Measurements from ENCODE around the gene MARK3. TPM values are rescaled to one million over a fixed set of nuclear protein-coding genes. Genes with fewer than 3 reads are reported as not detected.
A peak's percentile ranks its signal among the peaks of the same experiment; 100 is the strongest.

Gene MARK3
- total RNA-seq, 1 experiment from 2014 or later = 81.9 TPM

DNA sequence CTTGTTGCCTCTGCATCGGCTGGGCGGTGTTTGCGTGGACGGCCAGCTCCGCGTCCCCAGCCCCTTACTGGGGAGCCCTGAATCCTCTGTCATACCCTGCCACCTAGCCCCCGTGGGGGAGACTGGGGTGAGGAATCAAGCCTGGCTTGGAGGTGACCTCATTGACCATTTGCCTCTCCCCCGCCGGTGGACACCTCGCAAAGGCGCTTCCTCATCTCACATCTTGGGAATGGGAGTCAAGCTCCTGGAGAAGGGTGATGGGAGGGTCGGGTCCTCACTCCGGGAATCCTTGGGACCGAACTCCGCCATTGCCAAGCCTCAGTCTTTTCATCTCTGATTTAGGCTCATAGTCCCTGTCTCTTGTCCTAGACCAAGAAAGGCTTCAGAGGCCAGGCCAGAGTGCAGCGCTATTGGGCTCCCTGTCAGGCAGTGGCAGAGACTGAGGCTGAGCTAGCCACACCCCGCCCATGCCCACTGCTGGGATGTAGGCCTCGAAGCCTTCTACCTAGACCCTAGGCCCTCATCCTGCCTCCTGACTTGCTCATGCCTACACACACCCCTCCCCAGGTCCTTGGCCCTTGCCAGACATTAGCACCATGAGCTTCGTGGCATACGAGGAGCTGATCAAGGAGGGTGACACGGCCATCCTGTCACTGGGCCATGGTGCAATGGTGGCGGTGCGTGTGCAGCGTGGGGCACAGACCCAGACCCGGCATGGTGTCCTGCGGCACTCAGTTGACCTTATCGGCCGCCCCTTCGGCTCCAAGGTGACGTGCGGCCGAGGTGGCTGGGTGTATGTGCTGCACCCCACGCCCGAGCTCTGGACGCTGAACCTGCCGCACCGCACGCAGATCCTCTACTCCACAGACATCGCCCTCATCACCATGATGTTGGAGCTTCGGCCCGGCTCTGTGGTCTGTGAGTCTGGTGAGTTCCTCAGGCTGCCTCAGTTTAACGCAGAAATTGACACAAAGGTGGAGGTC is 144.5 kb downstream of the MARK3 start:
- Histone ChIP-seq H3K14ac (ENCODE audit: insufficient read depth, low read length) (peak overlapping the region; percentile 89), H4K91ac (ENCODE audit: insufficient read length, low read depth, low read length) (no peak overlapping the region), H3K9me3 (ENCODE audit: control insufficient read depth, low read depth, low read length) (no peaks in the 10 kb centered on the region), H2BK20ac (ENCODE audit: low read depth, low read length, poor library complexity, severe bottlenecking) (no peak overlapping the region), H3K79me2 (ENCODE audit: insufficient read depth, low read length) (peaks cover 10% of the 10 kb centered on the region; the same call in 1 of the 2 replicates), H2BK12ac (ENCODE audit: insufficient read length, low read depth, low read length) (no peak overlapping the region), H4K5ac (ENCODE audit: insufficient read length, low read depth, low read length) (no peak overlapping the region), H3K18ac (ENCODE audit: insufficient read length, low read depth, low read length) (no peak overlapping the region), H3K56ac (ENCODE audit: insufficient read length, low read depth, low read length) (no peak overlapping the region), H3K27ac (ENCODE audit: insufficient read length, low read depth, low read length) (no peak overlapping the region), H3K4ac (ENCODE audit: low read depth, low read length) (no peak overlapping the region), H2AFZ (ENCODE audit: low read length) (no peak overlapping the region), H3T11ph (ENCODE audit: low read length) (no peak overlapping the region), H3K27me3 (ENCODE audit: insufficient read depth, low read length) (no peaks in the 10 kb centered on the region), H3K23ac (ENCODE audit: insufficient read length, low read depth, low read length) (no peak overlapping the region), H3K4me2 (ENCODE audit: insufficient read depth, insufficient read length, low read length) (peak overlapping the region; percentile 93), H3K4me1 (ENCODE audit: insufficient read depth, low read length) (no peaks in the 10 kb centered on the region; the same call in 1 of the 2 replicates), H2BK15ac (ENCODE audit: low read depth, low read length) (no peak overlapping the region), H3K79me1 (ENCODE audit: insufficient read depth, low read depth, low read length, poor library complexity, severe bottlenecking) (peaks cover 13% of the 10 kb centered on the region), H3K23me2 (ENCODE audit: insufficient read length, low read depth, low read length, poor library complexity, severe bottlenecking) (peaks cover 8% of the 10 kb centered on the region), H4K20me1 (ENCODE audit: control insufficient read depth, insufficient read depth, insufficient read length) (peaks cover 4% of the 10 kb centered on the region), H4K8ac (replicated peaks; ENCODE audit: insufficient read length, low read depth, low read length) (no peak overlapping the region), H2BK120ac (ENCODE audit: low read depth, low read length, poor library complexity, severe bottlenecking) (no peak overlapping the region), H2AK5ac (ENCODE audit: insufficient read length, low read length) (no peak overlapping the region), H2BK5ac (ENCODE audit: insufficient read length, low read length) (no peak overlapping the region), H3K9ac (ENCODE audit: extremely low read depth, insufficient read length, low read length) (peak overlapping the region; percentile 64)
- peak overlapping the region; percentile 91 to 97 for H3K4me3 Mint-ChIP-seq
- peaks cover 20% of the 10 kb centered on the region for H3K27me3 Mint-ChIP-seq (ENCODE audit: low read depth)
- no peaks in the 10 kb centered on the region; a peak in 2 of 5 replicates for H3K9me3 Mint-ChIP-seq
- H3K36me3 Mint-ChIP-seq (ENCODE audit: insufficient read depth in 1 of 3, low read depth in 3 of 3) = peaks cover 0 to 8% (median 4%) of the 10 kb centered on the region in 3 experiments; a peak in 5 of 7 replicates
- H3K4me1 Mint-ChIP-seq = peaks cover 14 to 34% of the 10 kb centered on the region in 2 experiments
- TF ChIP-seq, protein P1, sequence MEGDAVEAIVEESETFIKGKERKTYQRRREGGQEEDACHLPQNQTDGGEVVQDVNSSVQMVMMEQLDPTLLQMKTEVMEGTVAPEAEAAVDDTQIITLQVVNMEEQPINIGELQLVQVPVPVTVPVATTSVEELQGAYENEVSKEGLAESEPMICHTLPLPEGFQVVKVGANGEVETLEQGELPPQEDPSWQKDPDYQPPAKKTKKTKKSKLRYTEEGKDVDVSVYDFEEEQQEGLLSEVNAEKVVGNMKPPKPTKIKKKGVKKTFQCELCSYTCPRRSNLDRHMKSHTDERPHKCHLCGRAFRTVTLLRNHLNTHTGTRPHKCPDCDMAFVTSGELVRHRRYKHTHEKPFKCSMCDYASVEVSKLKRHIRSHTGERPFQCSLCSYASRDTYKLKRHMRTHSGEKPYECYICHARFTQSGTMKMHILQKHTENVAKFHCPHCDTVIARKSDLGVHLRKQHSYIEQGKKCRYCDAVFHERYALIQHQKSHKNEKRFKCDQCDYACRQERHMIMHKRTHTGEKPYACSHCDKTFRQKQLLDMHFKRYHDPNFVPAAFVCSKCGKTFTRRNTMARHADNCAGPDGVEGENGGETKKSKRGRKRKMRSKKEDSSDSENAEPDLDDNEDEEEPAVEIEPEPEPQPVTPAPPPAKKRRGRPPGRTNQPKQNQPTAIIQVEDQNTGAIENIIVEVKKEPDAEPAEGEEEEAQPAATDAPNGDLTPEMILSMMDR (conservative IDR thresholded peaks at IDR 0.05) = no peak
- WGBS (ENCODE audit: extremely low coverage, insufficient read length, low lambda C conversion rate) = no CpG with 5 or more reads among the region's 42 CpGs
- DNase-seq = peak; percentile 27
- peak overlapping the region; percentile 67 to 94 (median 68); a peak in 4 of 7 replicates for H3K27ac Mint-ChIP-seq

Data from H9 (cell line).